HG03575 (cell line): ENCODE results near the gene KRT13.

Experiments used
- ATAC-seq: cut with Tn5 transposase; IDR thresholded peaks from one replicate; pipeline ENCODE4 v1.9.1; 2021; ENCODE audit not compliant: unreplicated experiment, insufficient number of reproducible peaks, low FRiP score; ENCODE audit errors: extremely low read depth

Gene KRT13

DNA sequence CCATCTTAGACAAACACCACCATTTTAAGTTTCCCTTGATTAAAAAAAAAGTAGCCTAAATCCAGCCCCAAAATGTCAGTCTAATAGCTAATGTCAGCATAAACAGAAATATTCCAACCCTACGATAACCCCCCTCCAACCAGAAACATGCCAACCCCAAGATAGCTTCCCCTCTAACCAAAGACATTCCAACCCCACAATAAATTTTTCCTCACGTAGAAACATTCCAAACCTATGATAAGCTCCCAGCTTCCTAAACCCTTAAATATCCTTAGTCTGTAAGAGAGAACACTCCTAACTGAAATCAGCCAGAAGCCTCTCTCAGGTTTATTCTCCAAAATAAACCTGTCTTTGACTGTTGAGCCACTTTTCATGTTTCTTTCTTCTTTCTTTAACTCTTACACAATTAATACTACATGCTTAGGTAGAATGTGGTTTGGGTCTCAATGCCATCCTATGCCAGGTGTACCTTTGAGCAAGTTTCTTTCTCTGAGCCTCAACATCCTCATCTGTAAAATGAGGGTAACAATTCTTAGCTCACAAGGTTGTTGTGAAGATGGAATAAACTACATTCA lies 54.2 kb downstream of the KRT13 start:
- no peak for ATAC-seq
